MM.1S (cell line): ENCODE results near the gene MSI2.

Experiments
- DNase-seq: peaks from one replicate; pipeline ENCODE4 v3.0.0-alpha.2; 2015
- H2AFZ ChIP-seq: fragments of 300-600 bp; sonication (generic); 2 replicates; pipeline ENCODE4 v1.6.0; 2016; ENCODE audit warnings: antibody characterized with exemption, low read length
- H3F3A ChIP-seq: fragments of 300-600 bp; sonication (generic); 2 replicates; pipeline ENCODE4 v1.6.1; 2016; ENCODE audit warnings: mild to moderate bottlenecking, antibody characterized with exemption, low read length, moderate library complexity, mixed read lengths; ENCODE audit not compliant: insufficient read depth
- H3K27ac ChIP-seq: fragments of 300-600 bp; sonication (generic); 2 replicates; pipeline ENCODE4 v1.5.1; 2016; ENCODE audit warnings: mild to moderate bottlenecking, low read length
- H3K27me3 ChIP-seq: fragments of 300-600 bp; sonication (generic); replicated peaks from 2 replicates; pipeline ENCODE4 v1.6.0; 2016; ENCODE audit warnings: low read length; ENCODE audit not compliant: insufficient read depth
- H3K36me3 ChIP-seq: fragments of 300-600 bp; sonication (generic); replicated peaks from 2 replicates; pipeline ENCODE4 v1.6.1; 2016; ENCODE audit warnings: mild to moderate bottlenecking, low read length, mixed read lengths; ENCODE audit not compliant: insufficient read depth
- H3K4me1 ChIP-seq: fragments of 300-600 bp; sonication (generic); 2 replicates; pipeline ENCODE4 v1.6.1; 2016; ENCODE audit warnings: low read length, mixed read lengths
- H3K4me2 ChIP-seq: fragments of 300-600 bp; sonication (generic); 2 replicates; pipeline ENCODE4 v1.6.0; 2016; ENCODE audit warnings: low read depth, low read length
- H3K4me3 ChIP-seq: fragments of 300-600 bp; sonication (generic); 2 replicates; pipeline ENCODE4 v1.5.1; 2016; ENCODE audit warnings: low read length, mixed read lengths
- H3K79me2 ChIP-seq: fragments of 300-600 bp; sonication (generic); 2 replicates; pipeline ENCODE4 v1.6.1; 2016; ENCODE audit warnings: mixed run types, low read length, mixed read lengths
- H3K9ac ChIP-seq: fragments of 300-600 bp; sonication (generic); 2 replicates; pipeline ENCODE4 v1.6.1; 2016; ENCODE audit warnings: low read length, mixed read lengths
- H3K9me2 ChIP-seq: fragments of 300-600 bp; sonication (generic); replicated peaks from 2 replicates; pipeline ENCODE4 v1.6.1; 2016; ENCODE audit warnings: mild to moderate bottlenecking, low read length, mixed read lengths; ENCODE audit not compliant: insufficient read depth
- H3K9me3 ChIP-seq: fragments of 300-600 bp; sonication (generic); replicated peaks from 2 replicates; pipeline ENCODE4 v1.6.1; 2016; ENCODE audit warnings: mild to moderate bottlenecking, low read length, mixed read lengths; ENCODE audit not compliant: insufficient read depth
- H4K20me1 ChIP-seq: fragments of 300-600 bp; sonication (generic); 2 replicates; pipeline ENCODE4 v1.6.1; 2016; ENCODE audit warnings: mild to moderate bottlenecking, low read length, moderate library complexity, mixed read lengths; ENCODE audit not compliant: insufficient read depth
- EZH2 ChIP-seq: fragments of 300-600 bp; sonication (generic); optimal IDR thresholded peaks from 2 replicates; pipeline ENCODE3; 2017; ENCODE audit warnings: low read depth, mild to moderate bottlenecking, antibody characterized with exemption, low read length, mixed read lengths
- EZH2phosphoT487 ChIP-seq: fragments of 300-600 bp; sonication (generic); IDR thresholded peaks from 2 replicates; pipeline ENCODE4 v1.6.1; 2018; ENCODE audit warnings: antibody characterized with exemption, low read length
- TF ChIP-seq, protein P1 (sequence below): fragments of 300-600 bp; sonication (generic); IDR thresholded peaks from 2 replicates; pipeline ENCODE4 v1.5.1; 2016; ENCODE audit warnings: antibody characterized with exemption, low read length, mixed read lengths

MSI2 gene

DNA sequence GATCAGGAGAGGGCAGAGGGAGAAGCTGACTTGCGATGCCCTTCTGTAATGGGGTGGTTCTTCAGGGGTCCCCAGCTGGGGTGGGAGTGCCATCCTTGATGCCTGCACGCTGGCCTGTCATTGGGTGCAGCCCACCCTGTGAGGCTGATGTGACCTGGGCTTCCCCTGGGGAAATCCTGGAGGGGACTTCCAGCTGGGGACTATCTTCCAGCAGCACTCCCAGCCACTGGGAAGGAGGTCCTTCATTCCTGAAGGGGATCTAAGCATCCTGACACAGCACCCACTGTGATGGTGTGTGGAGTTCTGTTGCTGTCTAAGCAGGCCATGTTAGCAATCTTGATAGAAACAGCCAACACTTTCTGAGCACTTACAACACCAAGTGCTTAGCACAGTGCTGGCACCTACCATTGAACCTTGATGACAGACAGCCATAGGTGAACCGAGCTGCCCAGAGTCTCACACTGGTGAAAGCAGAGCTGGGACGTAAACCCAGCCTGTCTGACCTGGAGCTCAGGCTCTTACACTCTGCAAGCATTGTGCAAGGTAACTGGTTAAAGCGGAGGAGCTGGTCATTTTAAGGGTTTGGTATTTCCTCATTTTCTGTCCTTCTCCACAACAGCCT, 277.5 kb downstream of the MSI2 start:
- TF ChIP-seq EZH2, result no peak
- TF ChIP-seq, protein P1, sequence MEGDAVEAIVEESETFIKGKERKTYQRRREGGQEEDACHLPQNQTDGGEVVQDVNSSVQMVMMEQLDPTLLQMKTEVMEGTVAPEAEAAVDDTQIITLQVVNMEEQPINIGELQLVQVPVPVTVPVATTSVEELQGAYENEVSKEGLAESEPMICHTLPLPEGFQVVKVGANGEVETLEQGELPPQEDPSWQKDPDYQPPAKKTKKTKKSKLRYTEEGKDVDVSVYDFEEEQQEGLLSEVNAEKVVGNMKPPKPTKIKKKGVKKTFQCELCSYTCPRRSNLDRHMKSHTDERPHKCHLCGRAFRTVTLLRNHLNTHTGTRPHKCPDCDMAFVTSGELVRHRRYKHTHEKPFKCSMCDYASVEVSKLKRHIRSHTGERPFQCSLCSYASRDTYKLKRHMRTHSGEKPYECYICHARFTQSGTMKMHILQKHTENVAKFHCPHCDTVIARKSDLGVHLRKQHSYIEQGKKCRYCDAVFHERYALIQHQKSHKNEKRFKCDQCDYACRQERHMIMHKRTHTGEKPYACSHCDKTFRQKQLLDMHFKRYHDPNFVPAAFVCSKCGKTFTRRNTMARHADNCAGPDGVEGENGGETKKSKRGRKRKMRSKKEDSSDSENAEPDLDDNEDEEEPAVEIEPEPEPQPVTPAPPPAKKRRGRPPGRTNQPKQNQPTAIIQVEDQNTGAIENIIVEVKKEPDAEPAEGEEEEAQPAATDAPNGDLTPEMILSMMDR, result no peak
- no peak for TF ChIP-seq EZH2phosphoT487
- Histone ChIP-seq H3K9ac (no peak overlapping the region), H3K4me3 (no peak overlapping the region)

GRCh38 chr17:57534863-57535248, 278.5 kb downstream of the MSI2 start:
- H3K4me1 ChIP-seq, result peaks cover 2% of the 10 kb centered on the region; the same call in 1 of the 2 replicates
- H3K9me2 ChIP-seq, result no peaks in the 10 kb centered on the region
- no peak for DNase-seq
- H2AFZ ChIP-seq, result no peak overlapping the region
- no peaks in the 10 kb centered on the region for H3K27me3 ChIP-seq
- H3K9ac ChIP-seq, result no peak overlapping the region
- no peaks in the 10 kb centered on the region for H4K20me1 ChIP-seq
- TF ChIP-seq EZH2, result no peak
- no peak for TF ChIP-seq EZH2phosphoT487
- TF ChIP-seq, protein P1, result no peak
- H3K4me3 ChIP-seq, result no peak overlapping the region
- H3K4me2 ChIP-seq, result no peak overlapping the region
- H3K36me3 ChIP-seq, result no peaks in the 10 kb centered on the region
- peaks cover 3% of the 10 kb centered on the region for H3F3A ChIP-seq
- H3K27ac ChIP-seq, result no peak overlapping the region
- no peaks in the 10 kb centered on the region; the same call in 1 of the 2 replicates for H3K9me3 ChIP-seq
- no peaks in the 10 kb centered on the region for H3K79me2 ChIP-seq

More for the DNA sequence above, 277.5 kb downstream of the MSI2 start:
- no peak overlapping the region for H2AFZ ChIP-seq
- H3F3A ChIP-seq, result no peaks in the 10 kb centered on the region
- H3K4me1 ChIP-seq, result no peaks in the 10 kb centered on the region
- H3K9me3 ChIP-seq, result no peaks in the 10 kb centered on the region
- no peaks in the 10 kb centered on the region for H3K27me3 ChIP-seq
- H3K4me2 ChIP-seq, result no peak overlapping the region
- H3K9me2 ChIP-seq, result no peaks in the 10 kb centered on the region
- no peaks in the 10 kb centered on the region for H3K79me2 ChIP-seq
- H4K20me1 ChIP-seq, result no peaks in the 10 kb centered on the region
- DNase-seq, result no peak
- no peaks in the 10 kb centered on the region for H3K36me3 ChIP-seq
- no peak overlapping the region for H3K27ac ChIP-seq

- H3K4me2 ChIP-seq, result no peak overlapping the region
- TF ChIP-seq, protein P1, result no peak
- no peak overlapping the region for H3K27ac ChIP-seq
- no peak overlapping the region for H3K9ac ChIP-seq
- no peak for DNase-seq
- no peaks in the 10 kb centered on the region for H3K27me3 ChIP-seq
- H3K4me1 ChIP-seq, result peaks cover 7% of the 10 kb centered on the region
- no peak overlapping the region for H3K4me3 ChIP-seq
- no peaks in the 10 kb centered on the region for H3K36me3 ChIP-seq
- H3K79me2 ChIP-seq, result no peaks in the 10 kb centered on the region
- H4K20me1 ChIP-seq, result no peaks in the 10 kb centered on the region
- H2AFZ ChIP-seq, result no peak overlapping the region
- H3F3A ChIP-seq, result peaks cover 9% of the 10 kb centered on the region
- no peaks in the 10 kb centered on the region; the same call in 1 of the 2 replicates for H3K9me3 ChIP-seq
- no peaks in the 10 kb centered on the region for H3K9me2 ChIP-seq
Observed at GRCh38 chr17:57535249-57535966, 279.1 kb downstream of the MSI2 start.
